Caki2 (cell line): ENCODE data around the gene RAB3B. TPM values are rescaled to one million over a fixed set of nuclear protein-coding genes. Genes with fewer than 3 reads are reported as not detected.
A peak's percentile ranks its signal among the peaks of the same experiment; 100 is the strongest.
"Not testable (repeated sequence)": the region's sequence is repeated elsewhere in the genome, so short reads cannot be mapped to it uniquely, and the experiment has no call there.

Source experiments
- DNase-seq: peaks from one replicate; pipeline ENCODE4 v3.0.0-alpha.2; 2015; ENCODE audit warnings: low read depth
- in situ Hi-C: cut with HindIII; loops from 2 replicates; pipeline ENCODE4 v1.10.0; 2016; ENCODE audit warnings: low sequenced_read_pairs, low pct_unique_long_range_greater_than_20kb, mixed read lengths
- total RNA-seq: library from RNA; depleted of rRNA; stranded (reverse); fragments of >200 nt; shearing (Covaris generic); gene quantifications from 2 replicates; pipeline ENCODE4 v1.2.3, GENCODE V29; 2014; ENCODE audit warnings: low replicate concordance

Gene RAB3B
- total RNA-seq, 1 experiment from 2014 or later = 1.5 TPM

- DNase-seq = no peak
- in situ Hi-C loops = no loop called here
Measured at GRCh38 chr1:51902456-51902855, 88.0 kb downstream of the RAB3B start.

GRCh38 chr1:51901151-51901550, 89.3 kb downstream of the RAB3B start:
- DNase-seq = peak; percentile 17
- in situ Hi-C loops = no loop called here

- in situ Hi-C loops = no loop called here
- DNase-seq = no peak
Measured at GRCh38 chr1:51899022-51899421, 91.5 kb downstream of the RAB3B start.

GRCh38 chr1:51898090-51898734, 92.3 kb downstream of the RAB3B start:
- peak; percentile 44 for DNase-seq
- in situ Hi-C loops = no loop called here

- DNase-seq = no peak
- in situ Hi-C loops = no loop called here
Measured at GRCh38 chr1:51897699-51898031, 92.8 kb downstream of the RAB3B start.

- in situ Hi-C loops = not testable (repeated sequence)
Measured at GRCh38 chr1:51894748-51895147, 95.8 kb downstream of the RAB3B start.

GRCh38 chr1:51878616-51879336, 111.7 kb downstream of the RAB3B start, which contains the start of gene NRDC:
Gene NRDC, minus strand, starts transcription at chr1:51878727. Its CDS starts 112 bp downstream, at chr1:51878615.
- in situ Hi-C loops = no loop called here
- DNase-seq = peak; percentile 99

More at GRCh38 chr1:51894748-51895147, 95.8 kb downstream of the RAB3B start:
- DNase-seq = not testable (repeated sequence)

- in situ Hi-C loops = no loop called here
- DNase-seq = no peak
Measured at GRCh38 chr1:51878308-51878615, 112.2 kb downstream of the RAB3B start.

GRCh38 chr1:51877434-51878307, 112.8 kb downstream of the RAB3B start:
- peak; percentile 21 for DNase-seq
- in situ Hi-C loops = no loop called here

GRCh38 chr1:51875836-51876235, 114.7 kb downstream of the RAB3B start:
- no peak for DNase-seq
- in situ Hi-C loops = no loop called here

GRCh38 chr1:51875291-51875772, 115.2 kb downstream of the RAB3B start:
- no peak for DNase-seq
- in situ Hi-C loops = no loop called here

GRCh38 chr1:51873270-51873669, 117.2 kb downstream of the RAB3B start:
- in situ Hi-C loops, DNase-seq: not testable (repeated sequence)

- in situ Hi-C loops = no loop called here
- DNase-seq = no peak
Measured at GRCh38 chr1:51871351-51871975, 119.0 kb downstream of the RAB3B start.

GRCh38 chr1:51870603-51871350, 119.7 kb downstream of the RAB3B start:
- in situ Hi-C loops = no loop called here
- no peak for DNase-seq

- in situ Hi-C loops = no loop called here
- DNase-seq = no peak
Measured at GRCh38 chr1:51867479-51868232, 122.8 kb downstream of the RAB3B start.

GRCh38 chr1:51863384-51863783, 127.1 kb downstream of the RAB3B start:
- DNase-seq = no peak
- in situ Hi-C loops = no loop called here

GRCh38 chr1:51861669-51862068, 128.8 kb downstream of the RAB3B start:
- DNase-seq = no peak
- in situ Hi-C loops = no loop called here
